Measurements from ENCODE around the gene PLIN1. TPM values are rescaled to one million over a fixed set of nuclear protein-coding genes. Genes with fewer than 3 reads are reported as not detected.

The PLIN1 gene
- total and polyA plus RNA-seq, 9 of the 15 experiments (the other 6 are each of a cell fraction or from before 2014, with no cell fraction given) = not detected

DNA sequence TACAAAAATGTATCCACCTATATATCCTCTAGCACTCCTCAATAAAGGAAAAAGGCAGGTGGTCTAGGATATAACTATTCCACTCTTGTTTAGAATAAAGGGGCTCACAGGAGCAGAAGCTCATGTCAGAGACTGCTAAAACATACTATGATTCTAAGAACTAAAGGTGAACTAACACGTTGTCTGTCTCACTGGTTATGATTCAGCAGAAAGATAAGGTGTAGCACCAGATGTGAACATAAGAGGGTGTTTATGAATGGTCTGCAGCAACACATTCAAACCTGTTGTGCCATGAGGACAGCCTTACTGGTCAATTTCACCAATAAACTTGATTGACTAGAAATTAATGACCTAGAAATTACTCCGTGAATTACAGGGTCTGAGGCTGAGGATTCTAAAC is 6.8 kb upstream of the PLIN1 start (continued):
- TF ChIP-seq, protein P1, sequence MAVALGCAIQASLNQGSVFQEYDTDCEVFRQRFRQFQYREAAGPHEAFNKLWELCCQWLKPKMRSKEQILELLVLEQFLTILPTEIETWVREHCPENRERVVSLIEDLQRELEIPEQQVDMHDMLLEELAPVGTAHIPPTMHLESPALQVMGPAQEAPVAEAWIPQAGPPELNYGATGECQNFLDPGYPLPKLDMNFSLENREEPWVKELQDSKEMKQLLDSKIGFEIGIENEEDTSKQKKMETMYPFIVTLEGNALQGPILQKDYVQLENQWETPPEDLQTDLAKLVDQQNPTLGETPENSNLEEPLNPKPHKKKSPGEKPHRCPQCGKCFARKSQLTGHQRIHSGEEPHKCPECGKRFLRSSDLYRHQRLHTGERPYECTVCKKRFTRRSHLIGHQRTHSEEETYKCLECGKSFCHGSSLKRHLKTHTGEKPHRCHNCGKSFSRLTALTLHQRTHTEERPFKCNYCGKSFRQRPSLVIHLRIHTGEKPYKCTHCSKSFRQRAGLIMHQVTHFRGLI (CRISPR knock-in tag; IDR thresholded peaks at IDR 0.05) = no peak
- TF ChIP-seq ZNF175 (CRISPR knock-in tag; IDR thresholded peaks at IDR 0.05; ENCODE audit: low read depth) (no peak), GMEB1 (CRISPR knock-in tag; IDR thresholded peaks at IDR 0.05) (no peak), MBD1 (CRISPR knock-in tag; IDR thresholded peaks at IDR 0.05) (no peak), ZBTB17 (CRISPR knock-in tag; IDR thresholded peaks at IDR 0.05) (no peak), SRSF1 (IDR thresholded peaks at IDR 0.05; ENCODE audit: low read depth, low read length) (no peak), RBM34 (IDR thresholded peaks at IDR 0.05; ENCODE audit: borderline replicate concordance, insufficient read depth, low read length) (no peak), IFI16 (CRISPR knock-in tag; IDR thresholded peaks at IDR 0.05) (no peak)
- TF ChIP-seq, protein P2, sequence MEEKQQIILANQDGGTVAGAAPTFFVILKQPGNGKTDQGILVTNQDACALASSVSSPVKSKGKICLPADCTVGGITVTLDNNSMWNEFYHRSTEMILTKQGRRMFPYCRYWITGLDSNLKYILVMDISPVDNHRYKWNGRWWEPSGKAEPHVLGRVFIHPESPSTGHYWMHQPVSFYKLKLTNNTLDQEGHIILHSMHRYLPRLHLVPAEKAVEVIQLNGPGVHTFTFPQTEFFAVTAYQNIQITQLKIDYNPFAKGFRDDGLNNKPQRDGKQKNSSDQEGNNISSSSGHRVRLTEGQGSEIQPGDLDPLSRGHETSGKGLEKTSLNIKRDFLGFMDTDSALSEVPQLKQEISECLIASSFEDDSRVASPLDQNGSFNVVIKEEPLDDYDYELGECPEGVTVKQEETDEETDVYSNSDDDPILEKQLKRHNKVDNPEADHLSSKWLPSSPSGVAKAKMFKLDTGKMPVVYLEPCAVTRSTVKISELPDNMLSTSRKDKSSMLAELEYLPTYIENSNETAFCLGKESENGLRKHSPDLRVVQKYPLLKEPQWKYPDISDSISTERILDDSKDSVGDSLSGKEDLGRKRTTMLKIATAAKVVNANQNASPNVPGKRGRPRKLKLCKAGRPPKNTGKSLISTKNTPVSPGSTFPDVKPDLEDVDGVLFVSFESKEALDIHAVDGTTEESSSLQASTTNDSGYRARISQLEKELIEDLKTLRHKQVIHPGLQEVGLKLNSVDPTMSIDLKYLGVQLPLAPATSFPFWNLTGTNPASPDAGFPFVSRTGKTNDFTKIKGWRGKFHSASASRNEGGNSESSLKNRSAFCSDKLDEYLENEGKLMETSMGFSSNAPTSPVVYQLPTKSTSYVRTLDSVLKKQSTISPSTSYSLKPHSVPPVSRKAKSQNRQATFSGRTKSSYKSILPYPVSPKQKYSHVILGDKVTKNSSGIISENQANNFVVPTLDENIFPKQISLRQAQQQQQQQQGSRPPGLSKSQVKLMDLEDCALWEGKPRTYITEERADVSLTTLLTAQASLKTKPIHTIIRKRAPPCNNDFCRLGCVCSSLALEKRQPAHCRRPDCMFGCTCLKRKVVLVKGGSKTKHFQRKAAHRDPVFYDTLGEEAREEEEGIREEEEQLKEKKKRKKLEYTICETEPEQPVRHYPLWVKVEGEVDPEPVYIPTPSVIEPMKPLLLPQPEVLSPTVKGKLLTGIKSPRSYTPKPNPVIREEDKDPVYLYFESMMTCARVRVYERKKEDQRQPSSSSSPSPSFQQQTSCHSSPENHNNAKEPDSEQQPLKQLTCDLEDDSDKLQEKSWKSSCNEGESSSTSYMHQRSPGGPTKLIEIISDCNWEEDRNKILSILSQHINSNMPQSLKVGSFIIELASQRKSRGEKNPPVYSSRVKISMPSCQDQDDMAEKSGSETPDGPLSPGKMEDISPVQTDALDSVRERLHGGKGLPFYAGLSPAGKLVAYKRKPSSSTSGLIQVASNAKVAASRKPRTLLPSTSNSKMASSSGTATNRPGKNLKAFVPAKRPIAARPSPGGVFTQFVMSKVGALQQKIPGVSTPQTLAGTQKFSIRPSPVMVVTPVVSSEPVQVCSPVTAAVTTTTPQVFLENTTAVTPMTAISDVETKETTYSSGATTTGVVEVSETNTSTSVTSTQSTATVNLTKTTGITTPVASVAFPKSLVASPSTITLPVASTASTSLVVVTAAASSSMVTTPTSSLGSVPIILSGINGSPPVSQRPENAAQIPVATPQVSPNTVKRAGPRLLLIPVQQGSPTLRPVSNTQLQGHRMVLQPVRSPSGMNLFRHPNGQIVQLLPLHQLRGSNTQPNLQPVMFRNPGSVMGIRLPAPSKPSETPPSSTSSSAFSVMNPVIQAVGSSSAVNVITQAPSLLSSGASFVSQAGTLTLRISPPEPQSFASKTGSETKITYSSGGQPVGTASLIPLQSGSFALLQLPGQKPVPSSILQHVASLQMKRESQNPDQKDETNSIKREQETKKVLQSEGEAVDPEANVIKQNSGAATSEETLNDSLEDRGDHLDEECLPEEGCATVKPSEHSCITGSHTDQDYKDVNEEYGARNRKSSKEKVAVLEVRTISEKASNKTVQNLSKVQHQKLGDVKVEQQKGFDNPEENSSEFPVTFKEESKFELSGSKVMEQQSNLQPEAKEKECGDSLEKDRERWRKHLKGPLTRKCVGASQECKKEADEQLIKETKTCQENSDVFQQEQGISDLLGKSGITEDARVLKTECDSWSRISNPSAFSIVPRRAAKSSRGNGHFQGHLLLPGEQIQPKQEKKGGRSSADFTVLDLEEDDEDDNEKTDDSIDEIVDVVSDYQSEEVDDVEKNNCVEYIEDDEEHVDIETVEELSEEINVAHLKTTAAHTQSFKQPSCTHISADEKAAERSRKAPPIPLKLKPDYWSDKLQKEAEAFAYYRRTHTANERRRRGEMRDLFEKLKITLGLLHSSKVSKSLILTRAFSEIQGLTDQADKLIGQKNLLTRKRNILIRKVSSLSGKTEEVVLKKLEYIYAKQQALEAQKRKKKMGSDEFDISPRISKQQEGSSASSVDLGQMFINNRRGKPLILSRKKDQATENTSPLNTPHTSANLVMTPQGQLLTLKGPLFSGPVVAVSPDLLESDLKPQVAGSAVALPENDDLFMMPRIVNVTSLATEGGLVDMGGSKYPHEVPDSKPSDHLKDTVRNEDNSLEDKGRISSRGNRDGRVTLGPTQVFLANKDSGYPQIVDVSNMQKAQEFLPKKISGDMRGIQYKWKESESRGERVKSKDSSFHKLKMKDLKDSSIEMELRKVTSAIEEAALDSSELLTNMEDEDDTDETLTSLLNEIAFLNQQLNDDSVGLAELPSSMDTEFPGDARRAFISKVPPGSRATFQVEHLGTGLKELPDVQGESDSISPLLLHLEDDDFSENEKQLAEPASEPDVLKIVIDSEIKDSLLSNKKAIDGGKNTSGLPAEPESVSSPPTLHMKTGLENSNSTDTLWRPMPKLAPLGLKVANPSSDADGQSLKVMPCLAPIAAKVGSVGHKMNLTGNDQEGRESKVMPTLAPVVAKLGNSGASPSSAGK (IDR thresholded peaks at IDR 0.05) = no peak
